HepG2 (cell line): ENCODE data around the gene MFAP1. TPM values are rescaled to one million over a fixed set of nuclear protein-coding genes. Genes with fewer than 3 reads are reported as not detected.
A peak's percentile ranks its signal among the peaks of the same experiment; 100 is the strongest.

Experiments used
- ATAC-seq: fragments of 200-7000 bp; cut with Tn5 transposase; 3 replicates; pipeline ENCODE4 v1.9.1; 2020; ENCODE audit warnings: mild to moderate bottlenecking, moderate library complexity
- BruUV-seq: library from RNA; stranded (reverse); fragments of 400-500 nt; replicated peaks from 2 replicates; lab custom pipeline; 2021; lab: Mats Ljungman, UMichigan
- CTCF ChIA-PET: fragments of 300-600 bp; formaldehyde crosslinking; extraction: SDS; loops from one replicate; lab custom pipeline; 2021; ENCODE audit warnings: low total read pairs, inconsistent platforms, low intra/inter-chr PET ratio; lab: Yijun Ruan, JAX
- POLR2A ChIA-PET: fragments of 350-600 bp; sonication (Branson Sonifier 250); formaldehyde crosslinking; loops from one replicate; lab custom pipeline; 2020; ENCODE audit warnings: antibody characterized with exemption, inconsistent platforms; lab: Yijun Ruan, JAX
- DNase-seq: peaks from one replicate; pipeline ENCODE4 v3.0.0-alpha.2; 2015; ENCODE audit warnings: low spot score
- FAIRE-seq: peaks from 3 replicates; lab custom pipeline; 2011; peaks lifted over from hg19 to GRCh38; lab: Jason Lieb, UNC
- H2AFZ ChIP-seq: one replicate; pipeline ENCODE4 v1.6.1; 2011; ENCODE audit warnings: low read length, inconsistent platforms
- H3K27ac ChIP-seq: fragments of 300-600 bp; 3 replicates; pipeline ENCODE4 v1.8.0; 2011; ENCODE audit warnings: mixed run types, mild to moderate bottlenecking, mixed read lengths, low read length, inconsistent platforms; ENCODE audit not compliant: insufficient read depth; ENCODE audit errors: extremely low read length
- H3K27me3 ChIP-seq, 2 experiments: fragments of 200-600 bp in 1 of 2; 2 replicates in 1 of 2; 3 replicates in 1 of 2; pipeline versions ENCODE4 v1.6.0 to v1.8.0; 2011; ENCODE audit warnings: low read length in 2 of 2, mild to moderate bottlenecking in 2 of 2, moderate library complexity in 2 of 2, inconsistent platforms in 1 of 2; ENCODE audit not compliant: insufficient read depth in 2 of 2, control insufficient read depth in 1 of 2
- H3K36me3 ChIP-seq, 2 experiments: fragments of 200-600 bp in 1 of 2; replicated peaks in 1 of 2; 2 replicates in 1 of 2; 3 replicates in 1 of 2; pipeline versions ENCODE4 v1.5.1 to v1.8.0; 2011; ENCODE audit warnings: low read length in 2 of 2, inconsistent platforms in 1 of 2; ENCODE audit not compliant: insufficient read depth in 2 of 2, control insufficient read depth in 1 of 2
- H3K4me1 ChIP-seq: 2 replicates; pipeline ENCODE4 v1.5.1; 2012; ENCODE audit warnings: low read length, inconsistent platforms; ENCODE audit not compliant: insufficient read depth
- H3K4me2 ChIP-seq: 2 replicates; pipeline ENCODE4 v1.6.0; 2011; ENCODE audit warnings: low read depth, low read length, inconsistent platforms
- H3K4me3 ChIP-seq, 3 experiments: fragments of 200-600 bp in 1 of 3; sonication (generic), shearing (Covaris generic) in 1 of 3; replicated peaks in 1 of 3; 2 replicates each; pipeline ENCODE4 v1.5.1; 2011 to 2016; ENCODE audit warnings: low read length in 3 of 3, inconsistent platforms in 2 of 3, low read depth in 2 of 3, mild to moderate bottlenecking in 2 of 3, control low read depth in 1 of 3, mixed read lengths in 1 of 3; ENCODE audit not compliant: insufficient read depth in 1 of 3
- H3K79me2 ChIP-seq: one replicate; pipeline ENCODE4 v1.6.1; 2011; ENCODE audit warnings: low read length, inconsistent platforms; ENCODE audit not compliant: insufficient read depth
- H3K9ac ChIP-seq: 2 replicates; pipeline ENCODE4 v1.6.0; 2011; ENCODE audit warnings: mild to moderate bottlenecking, low read depth, low read length, inconsistent platforms; ENCODE audit not compliant: insufficient read depth
- H3K9me3 ChIP-seq: 2 replicates; pipeline ENCODE4 v1.5.1; 2012; ENCODE audit warnings: mild to moderate bottlenecking, low read length
- H4K20me1 ChIP-seq: 2 replicates; pipeline ENCODE4 v1.6.0; 2011; ENCODE audit warnings: inconsistent platforms, mild to moderate bottlenecking, low read length, moderate library complexity; ENCODE audit not compliant: insufficient read depth
- CTCF ChIP-seq: sonication (generic); formaldehyde crosslinking; IDR thresholded peaks from 2 replicates; pipeline ENCODE4 v1.5.0; 2020; ENCODE audit warnings: mild to moderate bottlenecking, missing genetic modification reagents, moderate library complexity
- HOXA7 ChIP-seq: sonication (generic); formaldehyde crosslinking; IDR thresholded peaks from 2 replicates; pipeline ENCODE4 v1.8.1; 2022; ENCODE audit warnings: mild to moderate bottlenecking, missing genetic modification reagents, moderate library complexity
- SMC3 ChIP-seq: IDR thresholded peaks from 2 replicates; pipeline ENCODE4 v1.6.1; 2011; ENCODE audit warnings: low read length, improper control_type of control experiment
- STAG1 ChIP-seq: sonication (generic); formaldehyde crosslinking; IDR thresholded peaks from 2 replicates; pipeline ENCODE4 v1.4.0; 2020; ENCODE audit warnings: missing genetic modification reagents
- YEATS2 ChIP-seq: sonication (generic); formaldehyde crosslinking; IDR thresholded peaks from 2 replicates; pipeline ENCODE4 v1.4.0; 2020; ENCODE audit warnings: missing genetic modification reagents, borderline replicate concordance
- WGBS: methylation state at CpG from one replicate; pipeline ENCODE4 v1.1.6; 2017; ENCODE audit warnings: low lambda C conversion rate; 5-methylcytosine and 5-hydroxymethylcytosine counted together
- in situ Hi-C: cut with HindIII; loops from 2 replicates; pipeline ENCODE4 v1.10.0; 2017; ENCODE audit warnings: low pct_unique_long_range_greater_than_20kb; ENCODE audit not compliant: extremely low pct_ligation_motif_present
- intact Hi-C: fragments of 100-400 bp; cut with micrococcal nuclease; formaldehyde crosslinking; loops from one replicate; pipeline ENCODE4 v1.10.0; 2022; ENCODE audit not compliant: unreplicated experiment
- polyA plus RNA-seq, 8 experiments: library from polyadenylated mRNA; depleted of rRNA in 3 of 8; stranded (reverse) in 7 of 8; unstranded in 1 of 8; fragments of >200 nt; fragmentation: Illumina TruSeq in 4 of 8; extraction: Trizol in 4 of 8; gene quantifications; 2 replicates each; pipeline versions ENCODE4 v1.2.1 to v1.2.3, GENCODE V29; 2011 to 2016; ENCODE audit warnings: low read depth in 4 of 8, missing spikeins in 1 of 8, mixed read lengths in 1 of 8; ENCODE audit not compliant: insufficient read depth in 1 of 8
- total RNA-seq, 5 experiments: library from RNA; depleted of rRNA; stranded (reverse); fragments of >200 nt; fragmentation: Illumina TruSeq; extraction: Trizol; gene quantifications; 2 replicates each; pipeline ENCODE4 v1.2.3, GENCODE V29; 2016; ENCODE audit warnings: low read depth in 1 of 5
- TF ChIP-seq, protein P1 (sequence below): sonication (generic); formaldehyde crosslinking; conservative IDR thresholded peaks from 2 replicates; pipeline ENCODE4 v1.4.0; 2020; ENCODE audit warnings: missing genetic modification reagents

MFAP1 gene
- total and polyA plus RNA-seq, 2 of the 13 experiments (the other 11 are each of a cell fraction or from before 2014, with no cell fraction given): 11.8 to 39.5 TPM

GRCh38 chr15:43872416-43873020 is 48.0 kb upstream of the MFAP1 start:
- no peak overlapping the region for H2AFZ ChIP-seq
- H3K4me2 ChIP-seq: no peak overlapping the region
- H3K79me2 ChIP-seq: no peaks in the 10 kb centered on the region
- no peaks in the 10 kb centered on the region for H3K4me1 ChIP-seq
- DNase-seq (peak; percentile 57), ATAC-seq (peak; percentile 90), FAIRE-seq (peak; percentile 86)
- in situ Hi-C loops: no loop called here
- no peaks in the 10 kb centered on the region; a peak in 1 of 5 replicates for H3K36me3 ChIP-seq
- POLR2A ChIA-PET: no interaction called here
- H3K27ac ChIP-seq: no peak overlapping the region
- 48% methylated on average over 6 of the region's 6 CpGs for WGBS
- H3K9me3 ChIP-seq: no peaks in the 10 kb centered on the region
- no TSS peak for BruUV-seq
- no peaks in the 10 kb centered on the region for H3K27me3 ChIP-seq
- H3K4me3 ChIP-seq: no peak overlapping the region
- intact Hi-C loops: no loop called here
- H3K9ac ChIP-seq: no peak overlapping the region
- H4K20me1 ChIP-seq: no peaks in the 10 kb centered on the region
- CTCF ChIA-PET: interaction anchor here (1.7 kb wide), 1 partner anchor 194 kb away, joined by 10 read pairs; no protein-coding TSS in a partner anchor
- no peak for TF ChIP-seq HOXA7 (CRISPR knock-in tag)
- 0 out of 2 replicates have a peak, but pooled peaks have one; percentile 25 for TF ChIP-seq YEATS2
- peak; percentile 74 for TF ChIP-seq CTCF (CRISPR knock-in tag)
- TF ChIP-seq, protein P1, sequence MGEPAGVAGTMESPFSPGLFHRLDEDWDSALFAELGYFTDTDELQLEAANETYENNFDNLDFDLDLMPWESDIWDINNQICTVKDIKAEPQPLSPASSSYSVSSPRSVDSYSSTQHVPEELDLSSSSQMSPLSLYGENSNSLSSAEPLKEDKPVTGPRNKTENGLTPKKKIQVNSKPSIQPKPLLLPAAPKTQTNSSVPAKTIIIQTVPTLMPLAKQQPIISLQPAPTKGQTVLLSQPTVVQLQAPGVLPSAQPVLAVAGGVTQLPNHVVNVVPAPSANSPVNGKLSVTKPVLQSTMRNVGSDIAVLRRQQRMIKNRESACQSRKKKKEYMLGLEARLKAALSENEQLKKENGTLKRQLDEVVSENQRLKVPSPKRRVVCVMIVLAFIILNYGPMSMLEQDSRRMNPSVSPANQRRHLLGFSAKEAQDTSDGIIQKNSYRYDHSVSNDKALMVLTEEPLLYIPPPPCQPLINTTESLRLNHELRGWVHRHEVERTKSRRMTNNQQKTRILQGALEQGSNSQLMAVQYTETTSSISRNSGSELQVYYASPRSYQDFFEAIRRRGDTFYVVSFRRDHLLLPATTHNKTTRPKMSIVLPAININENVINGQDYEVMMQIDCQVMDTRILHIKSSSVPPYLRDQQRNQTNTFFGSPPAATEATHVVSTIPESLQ (CRISPR knock-in tag): no peak
- peak; percentile 20; the same call in 1 of the 2 replicates for TF ChIP-seq SMC3
- peak; percentile 69 for TF ChIP-seq STAG1 (CRISPR knock-in tag)
- TF ChIP-seq, all 625 proteins: peak for 4
